Stimulated activated CD4-positive, alpha-beta T cell treated with anti-CD3 and anti-CD28 coated beads, Interleukin-2, amount 100 ng/mL, for 4 hours (primary cell): ENCODE results near the gene GIT2.
A peak's percentile ranks its signal among the peaks of the same experiment; 100 is the strongest.

ENCODE experiments used
- DNase-seq: peaks from one replicate; pipeline ENCODE4 v3.0.0-alpha.2; 2020; ENCODE audit warnings: low read depth

Gene GIT2

GRCh38 chr12:109981311-109981710 is 14.9 kb downstream of the GIT2 start:
- DNase-seq: peak; percentile 53

GRCh38 chr12:109972821-109973220 is 23.3 kb downstream of the GIT2 start:
- DNase-seq: no peak

GRCh38 chr12:109968801-109969200 is 27.4 kb downstream of the GIT2 start:
- no peak for DNase-seq

GRCh38 chr12:109968032-109968420 is 28.1 kb downstream of the GIT2 start:
- no peak for DNase-seq

- DNase-seq: no peak
Measured at GRCh38 chr12:109967383-109968031, 28.7 kb downstream of the GIT2 start.

- no peak for DNase-seq
Measured at GRCh38 chr12:109966546-109966945, 29.6 kb downstream of the GIT2 start.

- DNase-seq: no peak
Measured at GRCh38 chr12:109963743-109964429, 32.3 kb downstream of the GIT2 start.

GRCh38 chr12:109963330-109963729 is 32.8 kb downstream of the GIT2 start:
- DNase-seq: no peak

GRCh38 chr12:109962398-109962797 is 33.8 kb downstream of the GIT2 start:
- DNase-seq: no peak

GRCh38 chr12:109961612-109962011 is 34.6 kb downstream of the GIT2 start:
- no peak for DNase-seq

- DNase-seq: no peak
Measured at GRCh38 chr12:109961201-109961600, 35.0 kb downstream of the GIT2 start.

- DNase-seq: no peak
Measured at GRCh38 chr12:109959411-109960093, 36.6 kb downstream of the GIT2 start.

GRCh38 chr12:109958374-109958773 is 37.8 kb downstream of the GIT2 start:
- DNase-seq: no peak

GRCh38 chr12:109953656-109954055 is 42.5 kb downstream of the GIT2 start:
- no peak for DNase-seq

GRCh38 chr12:109952873-109953272 is 43.3 kb downstream of the GIT2 start:
- no peak for DNase-seq

GRCh38 chr12:109952160-109952858 is 43.9 kb downstream of the GIT2 start:
- no peak for DNase-seq

GRCh38 chr12:109951751-109952150 is 44.4 kb downstream of the GIT2 start:
- DNase-seq: no peak

- no peak for DNase-seq
Measured at GRCh38 chr12:109951136-109951535, 45.0 kb downstream of the GIT2 start.

GRCh38 chr12:109950625-109951024 is 45.5 kb downstream of the GIT2 start:
- DNase-seq: no peak

GRCh38 chr12:109949089-109949488 is 47.1 kb downstream of the GIT2 start:
- no peak for DNase-seq

- no peak for DNase-seq
Measured at GRCh38 chr12:109948368-109948767, 47.8 kb downstream of the GIT2 start.

GRCh38 chr12:109947521-109947920 is 48.6 kb downstream of the GIT2 start:
- no peak for DNase-seq

GRCh38 chr12:109946913-109947312 is 49.3 kb downstream of the GIT2 start:
- no peak for DNase-seq
